ENCODE measurements around the gene KIF13A.
"Not testable (repeated sequence)": the region's sequence is repeated elsewhere in the genome, so short reads cannot be mapped to it uniquely, and the experiment has no call there.

Gene KIF13A

GRCh38 chr6:17869010-17869752 is 118.3 kb downstream of the KIF13A start:
- DNase-seq, result peak; percentile 83

DNA sequence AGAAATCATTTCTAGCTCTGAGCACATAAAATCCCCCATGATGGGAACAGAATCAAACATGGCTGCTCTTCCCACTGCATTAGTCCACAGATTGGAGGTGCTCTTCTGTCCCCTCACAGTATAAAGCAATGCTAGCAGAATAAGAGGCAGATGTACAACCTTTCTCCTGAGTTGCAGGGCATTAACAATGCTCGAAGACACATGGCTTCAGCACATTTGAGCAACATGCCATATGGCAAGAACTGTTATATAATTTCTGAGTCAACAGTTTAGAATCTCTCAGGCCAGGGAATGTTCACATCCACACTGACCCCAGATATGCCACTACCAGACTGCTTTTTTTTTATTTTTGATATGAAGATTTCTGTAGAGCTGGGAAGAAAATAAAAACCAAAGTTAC is 119.6 kb downstream of the KIF13A start:
- DNase-seq, result no peak

GRCh38 chr6:17866876-17867444 is 120.5 kb downstream of the KIF13A start:
- DNase-seq, result peak; percentile 40

- DNase-seq, result peak; percentile 44
These were observed 121.4 kb downstream of the KIF13A start for GRCh38 chr6:17865798-17866725.

- no peak for DNase-seq
These were observed 122.2 kb downstream of the KIF13A start for GRCh38 chr6:17865243-17865642.

DNA sequence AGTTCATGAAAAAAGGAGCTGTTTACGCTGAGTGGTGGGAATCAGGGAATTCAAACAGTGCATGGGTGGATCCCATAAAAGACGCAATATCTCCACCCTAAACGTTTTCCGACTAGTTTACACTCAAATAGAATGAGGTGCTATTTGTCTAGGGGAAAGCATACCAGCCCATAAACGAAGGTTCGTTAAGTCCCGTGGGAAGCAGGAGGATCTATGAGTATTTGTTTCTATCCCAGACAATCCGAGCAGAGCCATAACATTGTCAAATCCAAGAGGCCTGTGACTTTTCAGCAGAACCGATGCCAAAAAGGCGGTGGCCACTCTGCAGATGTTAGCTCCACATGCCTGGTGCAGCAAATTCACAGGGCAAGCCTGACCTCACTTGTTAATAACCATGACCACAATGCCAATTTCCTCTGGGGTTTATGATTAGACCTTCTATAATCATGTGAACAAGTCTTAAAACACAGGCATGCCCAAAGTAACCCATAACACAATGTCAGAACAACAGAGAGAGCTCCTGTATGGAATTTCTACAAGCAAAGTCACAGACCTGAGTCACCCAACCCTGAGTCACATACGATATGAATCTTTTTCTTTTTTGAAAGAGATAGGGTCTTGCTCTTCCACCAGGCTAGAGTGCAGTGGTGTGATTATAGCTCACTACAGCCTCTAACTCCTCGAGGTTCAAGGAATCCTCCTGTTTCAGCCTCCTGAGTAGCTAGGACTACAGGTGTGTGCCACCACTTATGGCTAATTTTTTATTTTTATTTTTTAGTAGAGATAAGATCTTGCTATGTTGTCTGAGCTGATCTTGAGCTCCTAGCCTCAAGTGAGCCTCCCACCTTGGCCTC is 123.3 kb downstream of the KIF13A start:
- peak; percentile 35 for DNase-seq

DNA sequence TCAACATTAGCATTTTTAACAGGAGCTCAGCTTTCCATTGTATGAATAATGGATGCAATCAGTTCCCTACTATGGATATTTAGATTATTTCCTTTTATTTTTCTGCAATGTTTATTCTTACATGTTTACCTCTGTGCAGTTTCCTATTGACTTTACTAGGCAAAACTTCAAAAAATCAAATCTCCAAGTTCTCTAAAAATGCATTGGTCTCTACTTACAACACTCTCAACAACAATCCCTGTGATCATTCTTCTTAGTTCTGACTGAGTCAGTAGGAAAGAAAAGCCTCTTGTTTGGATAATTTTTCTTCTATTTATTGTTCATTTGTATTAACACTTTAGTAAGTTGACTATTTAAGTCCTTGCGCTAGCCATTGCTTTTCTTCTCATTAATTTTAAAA is 126.1 kb downstream of the KIF13A start:
- DNase-seq, result no peak

GRCh38 chr6:17859846-17860245 is 127.6 kb downstream of the KIF13A start:
- DNase-seq, result no peak

DNA sequence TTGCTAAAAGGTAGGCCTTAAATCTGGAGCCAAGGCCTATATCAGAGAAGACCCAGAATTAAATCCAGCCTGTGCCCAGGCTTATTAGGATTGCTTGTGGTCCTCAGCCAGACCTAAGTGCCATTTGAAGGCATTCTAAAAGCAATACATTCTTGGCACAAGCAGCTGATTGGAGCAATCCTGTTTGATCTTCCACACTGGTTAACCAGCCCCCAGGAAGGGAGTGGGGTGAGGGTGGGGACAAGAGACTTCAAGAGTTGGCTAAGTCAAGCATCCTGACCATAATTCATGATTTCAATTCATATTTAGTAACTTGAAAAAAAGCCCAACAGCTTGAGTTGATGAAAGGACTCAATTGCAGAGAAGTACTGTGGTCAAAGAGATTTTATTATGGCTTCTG is 128.9 kb downstream of the KIF13A start:
- DNase-seq, result no peak

DNA sequence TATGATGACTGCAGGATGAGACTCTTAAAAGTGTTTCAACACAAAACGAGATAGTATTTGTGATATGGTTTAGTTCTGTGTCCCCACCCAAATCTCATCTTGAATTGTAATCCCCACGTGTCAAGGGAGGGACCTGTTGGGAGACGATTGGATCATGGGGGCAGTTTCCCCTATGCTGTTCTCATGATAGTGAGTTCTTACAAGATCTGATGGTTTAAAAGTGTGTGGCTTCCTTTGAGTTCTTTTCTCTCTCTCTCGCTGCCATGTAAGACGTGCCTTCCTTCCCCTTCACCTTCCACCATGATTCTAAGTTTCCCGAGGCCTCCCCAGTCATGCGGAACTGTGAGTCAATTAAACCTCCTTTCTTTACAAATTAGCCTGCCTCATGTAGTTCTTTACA is 130.2 kb downstream of the KIF13A start:
- not testable (repeated sequence) for DNase-seq

GRCh38 chr6:17856306-17856705 is 131.1 kb downstream of the KIF13A start:
- no peak for DNase-seq

GRCh38 chr6:17855381-17855780 is 132.1 kb downstream of the KIF13A start:
- no peak for DNase-seq

DNA sequence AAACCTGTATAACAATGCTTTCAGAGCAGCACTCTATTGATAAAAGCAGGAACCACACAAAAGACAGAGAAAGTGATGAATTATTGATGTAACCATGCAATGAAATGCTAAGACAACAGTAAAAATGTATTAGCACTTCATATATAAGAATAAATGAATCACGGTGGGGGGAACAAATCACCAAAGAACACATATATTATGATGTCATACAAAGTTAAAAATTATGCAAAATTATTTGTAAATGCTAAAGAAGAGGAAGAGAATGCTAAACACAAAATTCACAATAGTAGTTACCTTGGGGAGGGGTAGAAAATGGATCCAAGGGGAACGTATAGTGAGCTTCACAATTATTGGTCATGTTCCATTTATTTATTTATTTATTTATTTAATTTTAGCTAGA is 133.9 kb downstream of the KIF13A start:
- DNase-seq, result no peak

GRCh38 chr6:17851720-17852161 is 135.7 kb downstream of the KIF13A start:
- peak; percentile 27 for DNase-seq

DNA sequence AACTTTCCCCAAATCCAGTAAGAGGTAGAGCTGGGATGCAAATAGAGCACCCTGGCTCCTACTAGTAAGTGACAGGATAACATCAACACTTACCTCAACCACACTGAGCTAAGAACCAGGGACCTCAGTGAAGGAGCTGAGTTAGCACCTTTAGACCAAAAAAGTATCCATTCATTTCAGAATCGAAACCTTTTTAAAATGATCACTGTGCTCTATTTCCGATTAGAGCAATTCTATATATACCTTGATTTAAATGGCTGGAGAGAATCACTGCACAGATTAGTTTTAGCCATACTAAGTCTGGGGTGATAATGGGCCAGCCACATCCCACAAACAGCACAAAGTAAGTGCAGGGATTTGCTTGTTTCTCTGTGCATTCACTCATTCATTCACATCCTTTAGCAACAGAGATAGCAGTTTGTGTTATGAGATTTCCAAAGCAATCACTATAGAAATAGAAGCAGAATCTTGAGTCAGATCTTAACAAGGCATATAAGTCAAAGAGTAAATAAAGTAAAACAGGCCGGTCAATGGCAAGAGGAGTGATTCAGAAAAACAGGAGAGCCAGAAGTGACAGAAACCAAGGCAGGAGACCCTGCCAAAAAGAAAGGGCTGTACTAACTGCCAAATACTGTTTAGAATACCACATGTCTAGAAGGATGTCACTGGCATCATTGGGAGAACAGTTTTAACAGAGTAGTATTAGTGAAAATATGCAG is 136.3 kb downstream of the KIF13A start:
- no peak for DNase-seq

- no peak for DNase-seq
These were observed 137.2 kb downstream of the KIF13A start for GRCh38 chr6:17850281-17850680.

DNA sequence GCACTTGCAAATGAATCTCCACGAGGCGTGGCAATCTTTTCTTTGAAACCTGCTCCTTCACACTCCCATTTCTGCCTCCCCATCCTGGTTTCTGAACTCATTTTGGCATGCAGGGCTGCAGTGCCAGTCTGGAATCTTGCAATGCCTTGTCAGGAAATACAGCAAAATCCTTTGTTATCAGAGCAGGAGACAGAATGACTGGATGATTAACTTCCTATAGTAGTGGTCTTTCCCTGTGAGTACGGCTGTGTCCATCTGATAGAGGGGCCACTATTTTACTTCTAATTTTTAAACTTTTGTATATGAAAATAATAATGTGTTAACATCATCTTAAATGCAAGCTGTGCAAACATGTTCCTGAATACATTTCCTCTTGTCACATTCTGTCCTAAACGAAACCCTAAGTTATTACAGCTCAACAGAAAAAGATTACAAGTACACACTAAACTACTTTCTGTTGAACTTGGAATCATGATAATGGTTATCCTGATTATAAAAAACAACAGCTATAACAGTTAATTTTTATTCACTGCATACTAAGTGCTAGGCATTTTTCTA is 140.2 kb downstream of the KIF13A start:
- DNase-seq, result no peak

- no peak for DNase-seq
These were observed 140.7 kb downstream of the KIF13A start for GRCh38 chr6:17846762-17847161.

GRCh38 chr6:17845598-17845997 is 141.8 kb downstream of the KIF13A start:
- peak; percentile 30 for DNase-seq

GRCh38 chr6:17844967-17845366 is 142.5 kb downstream of the KIF13A start:
- not testable (repeated sequence) for DNase-seq

Measured in OCI-M1 (cell line).